Mucosa of rectum (tissue), 2 donors: ENCODE data around the gene STH.

Experiments
- H3K27ac ChIP-seq, 2 donors: one replicate each; pipeline ENCODE4 v1.7.0; 2013; ENCODE audit warnings: inconsistent platforms in 2 of 2, low read depth in 2 of 2, low read length in 2 of 2
- H3K27me3 ChIP-seq, 2 donors: one replicate each; pipeline ENCODE4 v1.7.0; 2013; ENCODE audit warnings: low read length in 2 of 2; ENCODE audit not compliant: control insufficient read depth in 2 of 2, insufficient read depth in 2 of 2
- H3K36me3 ChIP-seq, 2 donors: one replicate each; pipeline ENCODE4 v1.7.0; 2013; ENCODE audit warnings: low read length in 2 of 2; ENCODE audit not compliant: control insufficient read depth in 2 of 2, insufficient read depth in 2 of 2
- H3K4me1 ChIP-seq, 2 donors: one replicate each; pipeline ENCODE4 v1.7.0; 2013; ENCODE audit warnings: low read length in 2 of 2, mild to moderate bottlenecking in 1 of 2; ENCODE audit not compliant: control insufficient read depth in 2 of 2, insufficient read depth in 2 of 2
- H3K4me3 ChIP-seq, 2 donors: one replicate each; pipeline ENCODE4 v1.7.0; 2013; ENCODE audit warnings: low read length in 2 of 2
- H3K9ac ChIP-seq, 2 donors: one replicate each; pipeline ENCODE4 v1.7.0; 2013; ENCODE audit warnings: low read length in 2 of 2, low read depth in 1 of 2, mild to moderate bottlenecking in 1 of 2
- H3K9me3 ChIP-seq, 2 donors: one replicate each; pipeline ENCODE4 v1.7.0; 2013; ENCODE audit warnings: low read length in 2 of 2; ENCODE audit not compliant: control insufficient read depth in 2 of 2
- donor health status: healthy.
- donor health status: Normal muscosa, but diverticular disease.

The STH gene

DNA sequence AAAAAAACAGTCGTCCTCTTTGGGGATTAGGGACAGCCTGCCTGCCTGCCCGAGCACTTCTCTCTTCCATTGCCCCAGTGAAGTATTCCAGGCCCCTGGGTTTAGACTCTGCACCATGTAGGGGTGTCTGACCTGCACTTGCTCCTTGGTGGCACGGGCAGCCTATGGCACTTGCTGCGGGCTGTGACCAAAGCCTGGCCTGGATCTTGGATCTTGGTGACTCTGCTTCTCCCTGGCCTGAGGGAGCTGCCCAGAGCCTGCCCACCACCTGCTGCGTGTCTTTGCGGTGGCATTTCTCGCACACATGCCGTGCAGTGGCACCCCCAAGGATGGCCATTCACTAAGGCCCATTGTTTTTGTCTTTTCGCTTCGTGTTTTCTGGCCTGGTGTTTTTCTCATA is 6.1 kb upstream of the STH start:
- Histone ChIP-seq H3K27ac (no peak overlapping the region), H3K9ac (no peak overlapping the region), H3K27me3 (no peaks in the 10 kb centered on the region), H3K4me3 (no peak overlapping the region), H3K9me3 (no peaks in the 10 kb centered on the region), H3K36me3 (no peaks in the 10 kb centered on the region), H3K4me1 (no peaks in the 10 kb centered on the region)

GRCh38 chr17:45993962-45994627 is 5.0 kb upstream of the STH start:
- no peak overlapping the region for H3K9ac ChIP-seq
- no peak overlapping the region for H3K4me3 ChIP-seq
- no peak overlapping the region for H3K27ac ChIP-seq
- no peaks in the 10 kb centered on the region for H3K27me3 ChIP-seq
- no peaks in the 10 kb centered on the region for H3K4me1 ChIP-seq
- no peaks in the 10 kb centered on the region for H3K9me3 ChIP-seq
- no peaks in the 10 kb centered on the region for H3K36me3 ChIP-seq

DNA sequence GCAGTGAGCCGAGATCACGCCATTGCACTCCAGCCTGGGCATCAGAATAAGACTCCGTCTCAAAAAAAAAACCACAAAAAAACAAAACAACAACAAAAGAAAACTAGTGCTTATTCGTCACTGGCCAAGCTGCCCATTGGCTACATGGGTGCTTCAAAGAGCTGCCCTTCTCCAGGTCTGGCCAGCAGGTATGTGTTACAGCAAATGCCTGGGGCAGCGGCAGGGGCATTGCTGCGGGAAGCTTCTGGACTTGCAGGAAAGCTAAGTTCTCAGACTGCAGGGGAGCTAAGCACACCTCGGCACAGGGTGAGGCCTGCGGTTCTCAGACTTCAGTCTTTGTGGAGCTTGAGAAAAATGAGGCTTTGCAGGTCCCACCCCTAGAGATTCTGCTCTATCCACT is 4.1 kb upstream of the STH start:
- no peak overlapping the region for H3K4me3 ChIP-seq
- no peak overlapping the region for H3K27ac ChIP-seq
- H3K9ac ChIP-seq: no peak overlapping the region
- no peaks in the 10 kb centered on the region for H3K27me3 ChIP-seq
- H3K4me1 ChIP-seq: no peaks in the 10 kb centered on the region
- no peaks in the 10 kb centered on the region for H3K9me3 ChIP-seq
- H3K36me3 ChIP-seq: no peaks in the 10 kb centered on the region

DNA sequence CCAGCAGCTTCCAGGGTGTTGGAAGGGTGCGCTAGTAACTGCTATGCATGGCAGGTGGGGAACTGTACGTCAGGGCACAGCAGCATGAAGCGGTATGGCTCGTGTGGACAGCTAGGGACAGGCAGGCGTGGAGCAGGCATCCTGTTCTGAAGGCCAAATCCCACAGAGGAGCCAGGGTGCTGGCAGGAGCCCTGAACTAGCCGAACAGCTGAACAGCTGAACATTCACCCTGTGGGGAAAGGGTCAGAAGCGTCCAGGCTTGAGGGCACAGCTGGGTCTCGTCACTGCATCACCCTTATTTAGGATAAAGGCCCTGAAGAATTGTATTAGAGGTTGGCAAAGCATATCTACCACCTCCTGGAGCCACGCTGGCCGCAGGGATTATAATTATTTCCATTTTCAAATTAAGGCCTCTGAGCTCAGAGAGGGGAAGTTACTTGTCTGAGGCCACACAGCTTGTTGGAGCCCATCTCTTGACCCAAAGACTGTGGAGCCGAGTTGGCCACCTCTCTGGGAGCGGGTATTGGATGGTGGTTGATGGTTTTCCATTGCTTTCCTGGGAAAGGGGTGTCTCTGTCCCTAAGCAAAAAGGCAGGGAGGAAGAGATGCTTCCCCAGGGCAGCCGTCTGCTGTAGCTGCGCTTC is 3.3 kb upstream of the STH start:
- no peak overlapping the region for H3K9ac ChIP-seq
- H3K36me3 ChIP-seq: no peaks in the 10 kb centered on the region
- H3K9me3 ChIP-seq: no peaks in the 10 kb centered on the region
- H3K4me3 ChIP-seq: no peak overlapping the region
- no peaks in the 10 kb centered on the region for H3K4me1 ChIP-seq
- no peak overlapping the region for H3K27ac ChIP-seq
- H3K27me3 ChIP-seq: no peaks in the 10 kb centered on the region

GRCh38 chr17:45996282-45996937 is 2.6 kb upstream of the STH start:
- Histone ChIP-seq H3K36me3 (no peaks in the 10 kb centered on the region), H3K27ac (no peak overlapping the region), H3K9ac (no peak overlapping the region), H3K4me3 (no peak overlapping the region), H3K4me1 (no peaks in the 10 kb centered on the region), H3K27me3 (no peaks in the 10 kb centered on the region), H3K9me3 (no peaks in the 10 kb centered on the region)

- no peak overlapping the region for H3K9ac ChIP-seq
- no peaks in the 10 kb centered on the region for H3K36me3 ChIP-seq
These were observed 1.9 kb upstream of the STH start for GRCh38 chr17:45997166-45997565.

DNA sequence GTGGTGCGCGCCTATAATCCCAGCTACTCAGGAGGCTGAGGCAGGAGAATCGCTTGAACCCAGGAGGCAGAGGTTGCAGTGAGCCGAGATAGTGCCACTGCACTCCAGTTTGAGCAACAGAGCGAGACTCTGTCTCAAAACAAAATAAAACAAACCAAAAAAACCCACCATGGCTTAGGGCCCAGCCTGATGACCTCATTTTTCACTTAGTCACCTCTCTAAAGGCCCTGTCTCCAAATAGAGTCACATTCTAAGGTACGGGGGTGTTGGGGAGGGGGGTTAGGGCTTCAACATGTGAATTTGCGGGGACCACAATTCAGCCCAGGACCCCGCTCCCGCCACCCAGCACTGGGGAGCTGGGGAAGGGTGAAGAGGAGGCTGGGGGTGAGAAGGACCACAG is 1.4 kb upstream of the STH start:
- H3K9me3 ChIP-seq: no peaks in the 10 kb centered on the region
- no peaks in the 10 kb centered on the region for H3K27me3 ChIP-seq
- no peak overlapping the region for H3K9ac ChIP-seq
- no peak overlapping the region for H3K27ac ChIP-seq
- H3K4me1 ChIP-seq: no peaks in the 10 kb centered on the region
- no peak overlapping the region for H3K4me3 ChIP-seq
- H3K36me3 ChIP-seq: no peaks in the 10 kb centered on the region

More at GRCh38 chr17:45997166-45997565, 1.9 kb upstream of the STH start:
- Histone ChIP-seq H3K27ac (no peak overlapping the region), H3K4me3 (no peak overlapping the region), H3K9me3 (no peaks in the 10 kb centered on the region), H3K27me3 (no peaks in the 10 kb centered on the region), H3K4me1 (no peaks in the 10 kb centered on the region)

DNA sequence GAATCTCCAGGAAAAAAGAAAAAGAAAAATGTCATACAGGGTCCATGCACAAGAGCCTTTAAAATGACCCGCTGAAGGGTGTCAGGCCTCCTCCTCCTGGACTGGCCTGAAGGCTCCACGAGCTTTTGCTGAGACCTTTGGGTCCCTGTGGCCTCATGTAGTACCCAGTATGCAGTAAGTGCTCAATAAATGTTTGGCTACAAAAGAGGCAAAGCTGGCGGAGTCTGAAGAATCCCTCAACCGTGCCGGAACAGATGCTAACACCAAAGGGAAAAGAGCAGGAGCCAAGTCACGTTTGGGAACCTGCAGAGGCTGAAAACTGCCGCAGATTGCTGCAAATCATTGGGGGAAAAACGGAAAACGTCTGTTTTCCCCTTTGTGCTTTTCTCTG is 845 bp downstream of the STH start:
- no peaks in the 10 kb centered on the region for H3K27me3 ChIP-seq
- no peaks in the 10 kb centered on the region for H3K9me3 ChIP-seq
- H3K36me3 ChIP-seq: no peaks in the 10 kb centered on the region

DNA sequence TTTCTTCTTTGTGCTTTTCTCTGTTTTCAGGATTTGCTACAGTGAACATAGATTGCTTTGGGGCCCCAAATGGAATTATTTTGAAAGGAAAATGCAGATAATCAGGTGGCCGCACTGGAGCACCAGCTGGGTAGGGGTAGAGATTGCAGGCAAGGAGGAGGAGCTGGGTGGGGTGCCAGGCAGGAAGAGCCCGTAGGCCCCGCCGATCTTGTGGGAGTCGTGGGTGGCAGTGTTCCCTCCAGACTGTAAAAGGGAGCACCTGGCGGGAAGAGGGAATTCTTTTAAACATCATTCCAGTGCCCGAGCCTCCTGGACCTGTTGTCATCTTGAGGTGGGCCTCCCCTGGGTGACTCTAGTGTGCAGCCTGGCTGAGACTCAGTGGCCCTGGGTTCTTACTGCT is 1.2 kb downstream of the STH start:
- peaks cover 3 to 14% of the 10 kb centered on the region in 2 donors for H3K4me1 ChIP-seq

More for the DNA sequence above, 845 bp downstream of the STH start:
- Histone ChIP-seq H3K4me3 (no peak overlapping the region), H3K4me1 (peaks cover 3 to 14% of the 10 kb centered on the region in 2 donors), H3K9ac (no peak overlapping the region), H3K27ac (no peak overlapping the region)

GRCh38 chr17:46000757-46001156 is 1.7 kb downstream of the STH start:
- Histone ChIP-seq H3K36me3 (no peaks in the 10 kb centered on the region), H3K4me3 (no peak overlapping the region), H3K4me1 (peaks cover 3 to 14% of the 10 kb centered on the region in 2 donors), H3K9me3 (no peaks in the 10 kb centered on the region), H3K27ac (no peak overlapping the region), H3K9ac (no peak overlapping the region), H3K27me3 (no peaks in the 10 kb centered on the region)

More for the DNA sequence above, 1.2 kb downstream of the STH start:
- H3K9me3 ChIP-seq: no peaks in the 10 kb centered on the region
- H3K9ac ChIP-seq: no peak overlapping the region
- H3K27me3 ChIP-seq: no peaks in the 10 kb centered on the region
- no peak overlapping the region for H3K27ac ChIP-seq
- no peak overlapping the region for H3K4me3 ChIP-seq
- H3K36me3 ChIP-seq: no peaks in the 10 kb centered on the region
